Neural progenitor cell (in vitro differentiated cells): ENCODE results near the gene ALPK1.

ENCODE experiments used
- EZH2 ChIP-seq: fragments of 200-600 bp; sonication (generic); IDR thresholded peaks from 2 replicates; pipeline ENCODE4 v1.6.1; 2017; ENCODE audit warnings: antibody characterized with exemption, mild to moderate bottlenecking, moderate library complexity
- EZH2phosphoT487 ChIP-seq: fragments of 200-600 bp; sonication (generic); IDR thresholded peaks from 2 replicates; pipeline ENCODE4 v1.6.1; 2017; ENCODE audit warnings: antibody characterized with exemption
- TF ChIP-seq, protein P1 (sequence below): fragments of 200-600 bp; sonication (generic); IDR thresholded peaks from 2 replicates; pipeline ENCODE4 v1.5.1; 2017; ENCODE audit warnings: antibody characterized with exemption, mild to moderate bottlenecking

- TF ChIP-seq EZH2phosphoT487: no peak
- TF ChIP-seq, protein P1, sequence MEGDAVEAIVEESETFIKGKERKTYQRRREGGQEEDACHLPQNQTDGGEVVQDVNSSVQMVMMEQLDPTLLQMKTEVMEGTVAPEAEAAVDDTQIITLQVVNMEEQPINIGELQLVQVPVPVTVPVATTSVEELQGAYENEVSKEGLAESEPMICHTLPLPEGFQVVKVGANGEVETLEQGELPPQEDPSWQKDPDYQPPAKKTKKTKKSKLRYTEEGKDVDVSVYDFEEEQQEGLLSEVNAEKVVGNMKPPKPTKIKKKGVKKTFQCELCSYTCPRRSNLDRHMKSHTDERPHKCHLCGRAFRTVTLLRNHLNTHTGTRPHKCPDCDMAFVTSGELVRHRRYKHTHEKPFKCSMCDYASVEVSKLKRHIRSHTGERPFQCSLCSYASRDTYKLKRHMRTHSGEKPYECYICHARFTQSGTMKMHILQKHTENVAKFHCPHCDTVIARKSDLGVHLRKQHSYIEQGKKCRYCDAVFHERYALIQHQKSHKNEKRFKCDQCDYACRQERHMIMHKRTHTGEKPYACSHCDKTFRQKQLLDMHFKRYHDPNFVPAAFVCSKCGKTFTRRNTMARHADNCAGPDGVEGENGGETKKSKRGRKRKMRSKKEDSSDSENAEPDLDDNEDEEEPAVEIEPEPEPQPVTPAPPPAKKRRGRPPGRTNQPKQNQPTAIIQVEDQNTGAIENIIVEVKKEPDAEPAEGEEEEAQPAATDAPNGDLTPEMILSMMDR: no peak
- TF ChIP-seq EZH2: no peak
Measured at GRCh38 chr4:112431158-112431557, 134.0 kb downstream of the ALPK1 start.
